ENCODE measurements around the gene WDR87. TPM values are rescaled to one million over a fixed set of nuclear protein-coding genes. Genes with fewer than 3 reads are reported as not detected.
A peak's percentile ranks its signal among the peaks of the same experiment; 100 is the strongest.

Gene WDR87
- polyA plus RNA-seq, 2 of the 4 experiments (the other 2 are of a cell fraction) = not detected

- POLR2A ChIA-PET = interaction anchor here (0.8 kb wide), 1 partner anchor 22 kb away, joined by 4 read pairs; no protein-coding TSS in a partner anchor
- DNase-seq (ENCODE audit: low read depth in 1 of 2, low spot score in 1 of 2) = no peak
- CTCF ChIA-PET = interaction anchor here (0.5 to 2.2 kb wide), 15 partner anchors 9 to 493 kb away, joined by 3 to 20 read pairs (median 4); no protein-coding TSS in a partner anchor
- no peaks in the 10 kb centered on the region for H3K9me3 ChIP-seq
- TF ChIP-seq RNF2 (IDR thresholded peaks at IDR 0.05; ENCODE audit: borderline replicate concordance, low read depth) (no peak), JUNB (IDR thresholded peaks at IDR 0.05) (no peak), FOXS1 (CRISPR knock-in tag; IDR thresholded peaks at IDR 0.05) (no peak), POLR2AphosphoS2 (conservative IDR thresholded peaks at IDR 0.05; ENCODE audit: low read length) (no peak), RAD21 (conservative IDR thresholded peaks at IDR 0.05 in 1 of 2, IDR thresholded peaks at IDR 0.05 in 1 of 2) (no peak), NPAS2 (CRISPR knock-in tag; IDR thresholded peaks at IDR 0.05; ENCODE audit: borderline replicate concordance) (no peak), CHD2 (IDR thresholded peaks at IDR 0.05; ENCODE audit: low read length, partially characterized antibody) (no peak), TP53 (CRISPR knock-in tag; IDR thresholded peaks at IDR 0.05) (no peak), HOXA7 (CRISPR knock-in tag; IDR thresholded peaks at IDR 0.05) (no peak)
- TF ChIP-seq, protein P1, sequence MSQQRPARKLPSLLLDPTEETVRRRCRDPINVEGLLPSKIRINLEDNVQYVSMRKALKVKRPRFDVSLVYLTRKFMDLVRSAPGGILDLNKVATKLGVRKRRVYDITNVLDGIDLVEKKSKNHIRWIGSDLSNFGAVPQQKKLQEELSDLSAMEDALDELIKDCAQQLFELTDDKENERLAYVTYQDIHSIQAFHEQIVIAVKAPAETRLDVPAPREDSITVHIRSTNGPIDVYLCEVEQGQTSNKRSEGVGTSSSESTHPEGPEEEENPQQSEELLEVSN (IDR thresholded peaks at IDR 0.05; ENCODE audit: borderline replicate concordance, low read depth) = no peak
- H3K27ac ChIP-seq = peak overlapping the region in 1 of 2 experiments; percentile 46; a peak in 4 of 6 replicates
- no peak for ATAC-seq
- peak; percentile 80 for FAIRE-seq
- H3K4me2 ChIP-seq = peak overlapping the region; percentile 3; the same call in 1 of the 3 replicates
- H3K4me1 ChIP-seq = peaks cover 47% of the 10 kb centered on the region
- 52% methylated on average over 1 of the region's 1 CpG for WGBS (ENCODE audit: missing lambda C conversion rate)
- H3K4me3 ChIP-seq = no peak overlapping the region
These were observed 47.5 kb upstream of the WDR87 start for GRCh38 chr19:37953918-37954303.

DNA sequence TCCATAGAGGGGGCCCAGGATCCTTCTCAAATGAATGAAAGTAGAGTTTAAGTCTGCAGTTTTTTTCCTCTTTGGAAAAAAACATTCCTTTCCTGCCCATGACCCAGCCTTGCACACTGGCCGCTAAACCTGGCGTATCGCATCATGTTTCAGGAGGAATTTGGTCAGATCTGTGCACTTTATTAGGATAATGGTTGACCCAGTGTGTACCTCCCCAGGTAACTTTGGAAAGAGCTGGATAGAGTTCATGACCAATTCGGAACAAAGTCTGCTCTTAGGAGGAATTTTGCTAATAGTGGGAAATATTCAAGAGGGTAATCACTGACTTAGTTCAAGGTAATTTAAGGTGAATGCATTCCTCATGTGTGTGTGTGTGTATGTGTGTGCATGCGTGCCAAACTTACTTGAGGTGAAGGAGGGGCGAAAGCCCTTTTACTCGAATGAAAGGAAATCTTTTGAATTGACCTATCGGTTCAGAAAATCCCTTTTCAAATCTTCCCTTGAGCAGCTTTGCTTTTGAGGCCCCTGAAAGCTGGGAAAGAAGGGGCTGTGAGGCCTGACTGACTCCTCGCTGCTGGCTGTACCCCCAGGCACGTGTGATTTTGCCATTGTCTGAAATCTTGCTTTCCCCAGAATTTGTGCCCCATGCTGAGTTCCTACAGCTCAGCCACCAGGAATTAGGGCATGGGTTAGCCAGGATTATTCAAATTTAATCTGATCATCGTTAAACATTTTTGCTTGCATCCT, 47.0 kb upstream of the WDR87 start:
- WGBS (ENCODE audit: missing lambda C conversion rate) = 75% methylated on average over 11 of the region's 11 CpGs
- H3K27ac ChIP-seq = peak overlapping the region; percentile 2 to 46; a peak in 4 of 6 replicates
- ATAC-seq (peak in 1 of 2 experiments; percentile 9; a peak in 2 of 6 replicates), DNase-seq (ENCODE audit: low read depth in 1 of 2, low spot score in 1 of 2) (no peak), FAIRE-seq (peak; percentile 90)
- ChIA-PET POLR2A (interaction anchor here (0.8 to 1.2 kb wide), 2 partner anchors 11 to 21 kb away, joined by 4 read pairs; no protein-coding TSS in a partner anchor), CTCF (interaction anchor here (0.7 to 2.2 kb wide), 15 partner anchors 9 to 274 kb away, joined by 3 to 20 read pairs (median 3); no protein-coding TSS in a partner anchor)
- peaks cover 53% of the 10 kb centered on the region for H3K4me1 ChIP-seq
- 0 out of 2 replicates have a peak, but pooled peaks have one; percentile 8 for TF ChIP-seq POLR2AphosphoS2 (conservative IDR thresholded peaks at IDR 0.05; ENCODE audit: low read length)
- TF ChIP-seq BCL3 (IDR thresholded peaks at IDR 0.05) = no peak
- no peak for TF ChIP-seq CTCF (IDR thresholded peaks at IDR 0.05)
- no peak for TF ChIP-seq TP53 (CRISPR knock-in tag; IDR thresholded peaks at IDR 0.05)
- TF ChIP-seq ZFP36 (IDR thresholded peaks at IDR 0.05; ENCODE audit: borderline replicate concordance, partially characterized antibody) = no peak
- H3K9me3 ChIP-seq = no peaks in the 10 kb centered on the region
- no peak overlapping the region for H3K4me3 ChIP-seq
- H3K4me2 ChIP-seq = peak overlapping the region; percentile 3; the same call in 1 of the 3 replicates

DNA sequence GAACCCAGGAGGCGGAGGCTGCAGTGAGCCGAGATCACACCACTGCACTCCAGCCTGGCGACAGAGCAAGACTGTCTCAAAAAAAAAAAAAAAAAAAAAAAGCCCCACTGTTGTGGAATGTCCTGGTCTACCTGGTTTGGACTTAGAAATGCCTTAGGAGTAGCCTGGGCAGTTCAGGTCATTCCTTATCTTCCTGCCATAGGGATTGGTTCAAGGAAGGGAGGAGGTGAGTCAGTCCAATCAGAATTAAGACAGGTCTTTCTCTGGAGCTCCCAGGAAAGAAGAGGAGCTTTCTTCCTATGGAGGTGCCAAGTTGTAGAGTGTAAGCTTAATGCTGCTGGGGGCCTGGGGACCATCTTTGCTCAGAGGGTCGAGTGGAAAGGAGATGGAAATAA, 45.4 kb upstream of the WDR87 start:
- 71% methylated on average over 4 of the region's 4 CpGs for WGBS (ENCODE audit: missing lambda C conversion rate)
- FAIRE-seq = no peak
- CTCF ChIA-PET = interaction anchor here (0.6 to 1.3 kb wide), 4 partner anchors 20 to 304 kb away, joined by 3 to 6 read pairs (median 4); no protein-coding TSS in a partner anchor

More for the DNA sequence above, 45.4 kb upstream of the WDR87 start:
- Histone ChIP-seq H3K27ac (peak overlapping the region in 1 of 2 experiments; percentile 9; a peak in 1 of 6 replicates), H3K9me3 (no peaks in the 10 kb centered on the region), H3K4me1 (peaks cover 60% of the 10 kb centered on the region), H3K4me2 (no peak overlapping the region), H3K4me3 (no peak overlapping the region)
- POLR2A ChIA-PET = no interaction called here
- TF ChIP-seq, protein P1 (IDR thresholded peaks at IDR 0.05; ENCODE audit: borderline replicate concordance, low read depth) = no peak
- TF ChIP-seq ELK1 (IDR thresholded peaks at IDR 0.05; ENCODE audit: low read depth, low read length) = no peak
- TF ChIP-seq ESRRA (IDR thresholded peaks at IDR 0.05; ENCODE audit: borderline replicate concordance, low read length) = no peak
- TF ChIP-seq SREBF2 (IDR thresholded peaks at IDR 0.05) = no peak
- DNase-seq (ENCODE audit: low read depth in 1 of 2, low spot score in 1 of 2) (no peak), ATAC-seq (peak; percentile 28 to 51; a peak in 2 of 6 replicates)
